GM12875 (cell line): Measurements from ENCODE around the gene ASIC2.

Experiments
- H3K4me3 ChIP-seq: one replicate; pipeline ENCODE4 v1.5.1; 2011; ENCODE audit warnings: low read depth, low read length, control low read depth
- TF ChIP-seq, protein P1 (sequence below): IDR thresholded peaks from 2 replicates; pipeline ENCODE4 v1.5.1; 2011; ENCODE audit warnings: low read depth, mild to moderate bottlenecking, control low read depth, inconsistent platforms, low read length, moderate library complexity, borderline replicate concordance; ENCODE audit not compliant: insufficient read depth

Gene ASIC2

DNA sequence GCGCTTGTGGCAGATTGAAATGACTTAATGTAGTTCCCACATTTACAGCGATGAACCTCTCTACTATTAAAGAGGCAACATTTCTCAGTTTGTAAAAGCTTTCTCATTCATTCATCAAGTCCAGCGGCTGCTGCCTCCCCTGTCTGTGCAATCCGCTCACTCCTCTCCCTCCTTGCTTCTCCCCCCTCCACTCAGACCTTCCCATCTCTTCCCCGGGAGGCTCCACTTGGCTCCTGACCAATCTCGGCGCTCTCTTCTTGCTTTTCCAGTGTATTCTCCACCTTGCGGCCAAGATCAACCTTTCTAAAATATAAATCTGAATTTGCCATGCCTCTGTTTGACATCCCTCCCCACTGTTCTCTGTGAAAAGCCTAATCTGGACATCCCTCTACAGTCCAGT lies 117.5 kb downstream of the ASIC2 start:
- TF ChIP-seq, protein P1, sequence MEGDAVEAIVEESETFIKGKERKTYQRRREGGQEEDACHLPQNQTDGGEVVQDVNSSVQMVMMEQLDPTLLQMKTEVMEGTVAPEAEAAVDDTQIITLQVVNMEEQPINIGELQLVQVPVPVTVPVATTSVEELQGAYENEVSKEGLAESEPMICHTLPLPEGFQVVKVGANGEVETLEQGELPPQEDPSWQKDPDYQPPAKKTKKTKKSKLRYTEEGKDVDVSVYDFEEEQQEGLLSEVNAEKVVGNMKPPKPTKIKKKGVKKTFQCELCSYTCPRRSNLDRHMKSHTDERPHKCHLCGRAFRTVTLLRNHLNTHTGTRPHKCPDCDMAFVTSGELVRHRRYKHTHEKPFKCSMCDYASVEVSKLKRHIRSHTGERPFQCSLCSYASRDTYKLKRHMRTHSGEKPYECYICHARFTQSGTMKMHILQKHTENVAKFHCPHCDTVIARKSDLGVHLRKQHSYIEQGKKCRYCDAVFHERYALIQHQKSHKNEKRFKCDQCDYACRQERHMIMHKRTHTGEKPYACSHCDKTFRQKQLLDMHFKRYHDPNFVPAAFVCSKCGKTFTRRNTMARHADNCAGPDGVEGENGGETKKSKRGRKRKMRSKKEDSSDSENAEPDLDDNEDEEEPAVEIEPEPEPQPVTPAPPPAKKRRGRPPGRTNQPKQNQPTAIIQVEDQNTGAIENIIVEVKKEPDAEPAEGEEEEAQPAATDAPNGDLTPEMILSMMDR = no peak
- no peak overlapping the region for H3K4me3 ChIP-seq

DNA sequence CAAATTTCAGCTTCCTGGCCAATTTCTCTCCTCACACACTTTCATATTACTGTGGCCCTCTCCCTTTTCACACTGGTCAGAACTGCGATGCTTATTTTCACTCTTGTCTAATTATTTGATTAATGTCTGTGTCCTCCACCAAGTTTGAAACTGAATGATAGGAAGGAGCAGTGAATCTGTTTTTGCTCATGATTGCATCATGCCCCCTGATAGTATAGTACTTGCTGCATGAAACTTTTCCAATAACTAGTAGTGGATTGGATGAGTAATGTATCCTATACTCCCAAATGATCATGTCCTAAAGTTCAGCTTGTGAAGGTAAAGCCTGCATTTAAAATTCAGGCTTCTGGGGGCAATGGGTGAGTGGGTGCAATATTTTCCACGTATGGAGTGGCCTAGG lies 121.2 kb downstream of the ASIC2 start:
- no peak overlapping the region for H3K4me3 ChIP-seq
- TF ChIP-seq, protein P1 = no peak

DNA sequence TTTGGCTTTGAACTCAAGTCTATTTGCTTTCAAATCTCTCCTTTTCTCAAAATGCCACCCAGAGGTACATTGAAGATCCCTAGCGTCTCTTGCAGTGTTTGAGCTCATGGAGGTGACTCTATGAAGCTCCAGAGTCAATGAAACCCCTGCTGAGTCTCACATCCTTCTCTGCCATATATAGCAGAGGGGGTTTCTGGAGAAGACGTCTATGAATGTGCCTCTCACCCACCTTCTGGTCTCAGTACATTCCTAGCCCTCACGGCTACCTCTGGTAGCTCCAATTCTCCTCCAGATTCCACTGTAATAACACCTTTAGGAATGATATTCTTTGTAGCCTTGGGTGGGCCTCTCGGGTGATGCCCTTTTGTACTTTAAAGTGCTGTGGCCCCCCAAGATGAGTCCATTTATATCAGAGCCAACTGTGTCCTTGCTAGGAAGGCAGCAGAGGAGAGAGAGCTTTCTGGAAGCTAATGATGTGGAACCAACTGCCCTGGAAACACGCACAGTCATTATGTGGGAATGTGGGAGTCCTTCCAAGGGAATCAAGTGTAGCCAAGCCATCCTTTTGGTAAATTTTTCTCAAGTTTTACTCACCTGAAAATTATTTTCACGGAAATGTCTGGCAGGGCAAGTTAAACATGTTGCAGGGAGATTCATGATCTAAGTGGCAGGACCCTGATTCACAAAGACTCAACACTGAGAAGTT lies 123.4 kb downstream of the ASIC2 start:
- H3K4me3 ChIP-seq = no peak overlapping the region
- TF ChIP-seq, protein P1 = no peak

DNA sequence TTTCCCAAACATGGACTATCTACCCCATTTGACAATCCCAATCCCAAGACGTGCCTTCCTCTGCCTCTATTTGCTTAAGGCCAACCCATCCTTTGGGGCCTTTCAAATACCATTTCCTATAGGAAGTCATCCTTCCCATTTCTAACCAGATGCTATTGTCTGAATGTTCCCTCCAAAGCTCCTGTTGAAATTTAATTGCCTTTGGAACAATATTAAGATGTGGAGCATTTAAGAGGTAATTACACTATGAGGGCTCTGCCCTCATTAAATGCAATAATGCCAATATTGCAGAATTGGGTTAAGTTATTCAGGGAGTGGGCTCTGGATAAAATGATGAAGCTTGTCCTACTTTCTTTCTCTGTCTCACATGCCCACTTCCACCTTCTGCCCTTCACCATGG lies 125.4 kb downstream of the ASIC2 start:
- TF ChIP-seq, protein P1 = no peak
- no peak overlapping the region for H3K4me3 ChIP-seq

DNA sequence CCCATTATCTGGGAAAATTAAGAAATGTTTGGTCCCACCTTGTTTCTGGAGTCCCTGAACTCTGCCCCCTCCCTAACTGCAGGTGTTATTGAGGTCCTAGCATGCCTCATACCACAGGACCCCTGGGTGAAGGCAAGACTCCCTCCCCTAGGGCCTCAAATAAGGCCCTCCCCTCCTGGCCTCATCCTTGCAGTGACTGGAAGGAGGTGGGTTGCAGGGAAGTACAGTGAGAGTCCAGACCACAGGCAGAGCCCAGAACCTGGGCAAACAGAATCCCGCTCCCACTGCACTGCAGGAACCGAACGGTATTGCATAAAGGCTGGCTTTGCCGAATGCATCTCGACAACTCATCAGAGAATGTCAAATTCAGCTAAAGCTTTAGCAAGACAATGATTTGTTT lies 126.6 kb downstream of the ASIC2 start:
- H3K4me3 ChIP-seq = no peak overlapping the region
- TF ChIP-seq, protein P1 = no peak

DNA sequence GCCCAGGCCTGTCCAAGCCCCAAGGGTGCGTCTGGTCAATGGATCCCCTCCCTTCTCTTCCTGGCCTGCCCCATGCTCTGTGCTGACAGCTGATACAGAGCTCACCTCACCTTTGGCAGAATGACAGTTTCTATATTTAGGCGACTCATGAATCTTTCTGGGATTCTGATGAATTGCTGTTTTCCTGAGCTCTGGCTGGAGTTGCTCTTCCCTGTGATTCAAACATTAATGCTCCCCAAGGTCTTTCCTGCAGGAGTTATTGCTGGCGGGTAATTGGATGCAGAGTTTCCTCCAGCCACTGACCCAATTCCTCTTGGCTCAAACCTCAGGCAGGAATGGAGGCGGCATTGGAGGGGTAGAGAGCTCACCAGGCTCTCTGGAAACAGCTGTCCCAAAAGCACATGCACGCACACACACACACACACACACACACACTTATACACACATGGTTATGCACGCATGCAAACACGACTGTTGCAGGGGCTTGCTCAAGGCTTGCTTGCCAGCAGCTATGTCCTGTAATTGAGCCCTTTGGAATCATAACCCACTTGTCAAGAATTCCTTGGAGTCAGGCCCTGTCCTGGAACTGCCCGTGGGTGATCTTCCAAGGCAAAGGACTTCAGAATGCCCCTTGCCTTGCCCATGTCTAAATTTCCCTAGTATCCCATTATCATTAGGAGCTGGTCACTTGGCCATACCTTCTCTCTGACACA lies 128.8 kb downstream of the ASIC2 start:
- TF ChIP-seq, protein P1 = no peak
- no peak overlapping the region for H3K4me3 ChIP-seq

DNA sequence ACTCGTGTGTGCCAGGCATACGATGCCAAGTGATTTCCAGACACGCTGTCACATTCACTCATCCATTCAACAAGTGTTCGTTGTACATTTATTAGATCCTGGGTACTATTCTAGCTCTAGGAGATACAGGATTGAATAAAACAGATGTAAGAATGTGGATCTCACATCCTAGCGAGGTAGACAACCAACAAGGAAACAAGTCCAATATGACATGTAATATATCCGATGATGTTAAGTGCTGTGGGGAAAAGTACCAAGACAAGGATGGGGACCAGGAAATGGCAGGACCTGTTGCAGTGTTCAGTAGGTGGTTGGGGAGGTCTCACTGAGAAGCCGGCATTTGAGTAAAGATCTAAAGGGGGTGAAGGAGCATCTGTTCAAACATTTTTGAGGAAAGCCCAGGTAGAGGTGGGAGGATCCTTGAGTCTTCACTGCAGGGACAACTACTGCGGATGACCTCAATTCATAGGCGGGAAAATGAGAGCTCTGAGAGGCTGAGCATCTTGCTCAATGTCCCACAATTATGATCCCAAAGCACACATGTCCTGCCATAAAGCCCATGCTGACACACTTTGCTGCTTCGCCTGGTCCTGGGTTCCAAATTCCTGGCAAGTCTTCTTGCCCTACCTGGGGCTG lies 129.4 kb downstream of the ASIC2 start:
- TF ChIP-seq, protein P1 = no peak
- H3K4me3 ChIP-seq = no peak overlapping the region
